ENCODE data around the gene MSMP.

Gene MSMP

DNA sequence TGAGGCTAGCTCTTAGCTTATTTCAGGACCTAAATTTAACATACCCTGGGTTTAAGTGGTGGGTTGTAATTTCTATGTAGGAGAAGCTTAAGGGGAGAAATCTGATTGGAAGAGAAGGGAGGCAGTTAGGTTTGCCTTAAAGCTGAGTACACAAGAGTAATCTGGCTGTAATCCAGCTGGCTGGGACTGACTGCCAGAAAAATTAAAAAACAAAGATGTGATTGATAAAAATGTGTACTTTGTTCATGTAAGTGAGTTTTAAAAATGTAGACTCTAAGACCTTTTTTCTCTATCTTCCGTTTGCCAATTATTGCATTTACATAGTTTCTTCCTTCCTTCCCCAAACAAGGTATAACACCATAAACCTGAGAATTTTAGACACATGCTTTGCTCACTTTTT lies 17.5 kb upstream of the MSMP start:
- no peak for DNase-seq (ENCODE audit: low read depth)

DNA sequence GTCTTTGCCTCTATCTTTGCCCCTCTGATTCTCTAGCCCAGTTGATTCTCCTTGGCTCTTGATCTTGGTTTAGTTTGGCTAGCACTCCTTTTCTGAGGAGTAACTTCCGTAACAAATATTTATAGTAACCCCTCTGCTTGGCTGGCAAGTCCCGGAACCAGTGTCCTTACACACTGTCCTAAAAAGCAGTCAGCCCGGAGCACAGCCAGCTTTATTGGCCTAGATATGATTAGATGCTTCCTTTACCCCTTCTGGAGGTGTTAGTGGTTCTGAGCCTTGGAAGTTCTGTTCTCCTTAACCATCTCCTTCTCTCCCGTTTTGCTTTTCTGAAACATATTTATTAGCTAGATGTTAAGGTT lies 17.0 kb upstream of the MSMP start:
- no peak for DNase-seq (ENCODE audit: low read depth)

DNA sequence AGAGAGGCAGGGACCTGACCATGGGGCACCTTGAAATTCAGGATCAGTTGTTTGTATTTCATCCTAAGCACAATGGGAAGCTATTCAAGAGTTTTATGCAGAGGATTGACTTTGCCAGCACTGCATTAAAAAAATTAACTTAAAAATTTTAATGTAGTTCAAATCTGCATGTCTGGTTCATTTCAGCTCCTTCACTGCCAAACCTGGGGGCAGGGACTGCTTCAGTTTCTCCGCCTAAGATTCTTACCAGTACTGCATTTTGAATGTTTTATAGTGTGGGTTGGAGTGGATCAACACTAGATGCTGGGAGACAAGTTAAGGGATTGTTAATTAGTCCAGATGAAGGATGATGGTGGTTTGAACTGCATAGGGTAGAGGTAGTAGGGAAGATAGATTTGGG lies 15.7 kb upstream of the MSMP start:
- DNase-seq (ENCODE audit: low read depth): no peak

DNA sequence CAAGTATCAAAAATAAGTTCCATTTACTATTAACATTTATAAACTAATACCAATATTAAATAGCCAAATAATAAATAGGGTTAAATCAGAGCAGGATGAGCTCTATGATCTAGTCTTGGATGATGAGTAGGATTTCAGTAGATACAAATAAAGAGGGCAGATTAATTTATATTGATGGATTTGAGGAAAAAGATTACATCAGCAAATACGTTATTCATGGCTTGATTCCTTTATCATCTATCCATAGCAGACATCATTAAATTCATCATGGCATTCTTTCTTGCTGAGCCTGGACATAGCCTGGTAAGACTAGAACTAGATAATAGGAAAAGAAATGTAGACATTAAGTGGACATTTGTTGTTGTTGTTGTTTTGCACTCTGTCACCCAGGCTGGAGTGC lies 13.4 kb upstream of the MSMP start:
- no peak for DNase-seq (ENCODE audit: low read depth)

DNA sequence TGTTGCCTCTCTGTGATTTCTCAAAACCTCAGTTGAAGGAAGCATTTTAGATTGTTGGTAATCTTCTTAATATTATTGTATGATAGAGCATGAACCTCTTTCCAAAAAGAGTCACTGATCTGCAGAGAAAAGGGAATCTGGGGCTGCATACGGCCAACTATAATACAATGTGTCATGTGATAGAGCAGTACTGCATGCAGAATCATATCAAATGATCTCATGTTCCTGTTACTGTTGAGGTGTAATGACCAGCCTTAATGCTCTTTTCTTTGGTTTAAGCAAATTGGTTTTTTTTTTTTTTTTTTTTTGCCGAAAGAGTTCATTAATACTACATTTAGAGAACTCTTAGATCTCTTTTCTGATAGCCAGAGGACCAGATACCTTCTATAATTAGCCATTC lies 12.9 kb upstream of the MSMP start:
- DNase-seq (ENCODE audit: low read depth): no peak

DNA sequence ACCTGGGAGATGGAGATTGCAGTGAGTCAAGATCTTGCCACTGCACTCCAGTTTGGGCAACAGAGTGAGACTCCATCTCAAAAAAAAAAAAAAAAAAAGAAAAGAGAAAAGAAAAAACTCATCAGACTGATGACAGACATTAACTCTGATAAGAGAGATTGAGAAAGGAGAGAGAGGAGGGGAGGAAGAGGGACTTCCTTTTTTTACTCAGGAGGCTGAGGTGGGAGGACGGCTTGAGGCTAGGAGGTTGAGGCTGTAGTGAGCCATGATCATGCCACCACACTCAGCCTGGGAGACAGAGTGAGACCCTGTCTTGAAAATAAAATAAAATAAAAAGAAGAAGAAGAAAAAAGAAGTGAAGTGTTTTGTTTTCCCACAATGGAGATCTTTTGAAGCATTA lies 9.7 kb upstream of the MSMP start:
- no peak for DNase-seq (ENCODE audit: low read depth)

DNA sequence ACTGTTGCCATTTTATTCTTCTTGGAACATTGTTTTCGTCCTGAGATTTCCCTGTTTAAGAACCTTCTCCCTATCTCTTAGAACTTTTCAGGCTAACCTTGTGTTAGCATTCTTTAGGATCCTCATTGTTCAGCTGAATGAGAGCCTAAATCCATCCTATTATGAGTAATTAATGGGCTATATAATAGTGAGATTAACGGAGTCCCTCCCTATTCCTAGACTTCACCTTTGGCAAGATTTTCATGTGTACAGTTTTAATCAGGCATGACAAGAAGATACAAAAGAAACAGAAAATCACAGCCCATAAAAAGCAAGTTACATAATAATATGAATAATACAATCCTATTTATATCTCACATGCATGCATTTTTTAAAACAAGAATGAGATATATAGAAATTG lies 9.1 kb upstream of the MSMP start:
- DNase-seq (ENCODE audit: low read depth): no peak

DNA sequence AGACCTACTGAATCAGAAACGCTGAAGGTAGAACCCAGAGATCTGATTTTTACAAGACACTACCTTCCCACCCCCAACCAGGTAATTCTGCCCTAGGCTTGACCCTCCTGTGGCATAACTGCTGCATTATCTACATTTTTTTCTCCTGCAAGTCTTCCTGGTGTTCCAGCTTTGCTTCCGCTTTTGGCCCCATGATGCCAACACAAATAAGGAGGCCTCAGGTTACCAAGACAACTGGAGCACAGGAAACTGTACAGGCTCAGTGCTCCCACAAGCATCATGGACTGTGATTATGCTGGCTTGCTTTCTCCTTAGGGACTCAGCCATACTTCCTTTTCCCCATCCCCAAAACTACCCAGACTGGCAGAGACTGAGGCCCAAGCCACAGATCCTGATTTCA lies 6.6 kb upstream of the MSMP start:
- DNase-seq (ENCODE audit: low read depth): peak; percentile 41

DNA sequence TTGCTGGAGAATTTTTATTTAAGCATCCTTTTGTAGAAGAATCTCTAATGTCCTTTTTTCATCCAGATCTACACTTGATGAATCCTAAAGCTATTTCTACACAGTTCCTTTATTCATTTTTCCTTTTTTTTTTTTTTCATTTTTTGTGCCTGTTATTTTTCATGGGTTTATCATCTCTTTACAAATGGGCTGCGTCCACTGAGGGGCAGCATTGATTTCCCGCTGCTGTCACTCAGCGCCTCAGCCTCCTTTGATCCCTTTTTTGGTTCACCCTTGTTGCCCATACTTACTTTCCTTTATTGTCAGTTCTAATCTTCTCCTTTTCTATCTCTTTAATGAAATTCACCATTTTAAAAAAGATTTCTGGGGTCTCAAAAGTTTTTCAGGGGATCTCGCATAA lies 5.7 kb upstream of the MSMP start:
- no peak for DNase-seq (ENCODE audit: low read depth)

DNA sequence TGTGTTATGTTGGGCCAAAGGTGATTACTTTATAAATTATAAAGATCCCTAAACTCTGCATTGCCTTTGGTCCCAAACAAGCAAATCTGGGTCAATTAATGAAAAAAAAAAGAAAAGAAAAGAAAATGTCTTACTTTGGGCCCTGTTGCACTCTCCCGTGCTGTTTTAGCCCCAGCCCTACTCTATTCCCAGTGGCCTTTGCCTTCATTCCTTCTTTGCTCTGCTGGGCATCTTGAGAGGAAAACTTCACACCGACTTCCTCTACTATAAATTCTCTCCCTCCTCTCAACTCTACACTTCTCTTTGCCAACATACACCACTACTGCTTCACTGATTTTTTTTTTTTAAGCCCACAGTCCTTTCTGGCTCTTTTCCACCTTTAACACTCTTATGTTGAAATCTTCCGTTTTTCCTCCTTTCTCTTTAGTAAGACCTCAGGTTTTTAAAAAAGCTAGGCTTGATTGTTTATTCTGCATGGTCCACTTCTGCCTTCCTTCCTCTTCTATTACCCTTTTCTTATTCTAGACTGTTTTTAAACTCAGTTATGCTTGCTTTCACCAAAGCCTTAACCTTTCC lies 4.5 kb upstream of the MSMP start:
- no peak for DNase-seq (ENCODE audit: low read depth)

DNA sequence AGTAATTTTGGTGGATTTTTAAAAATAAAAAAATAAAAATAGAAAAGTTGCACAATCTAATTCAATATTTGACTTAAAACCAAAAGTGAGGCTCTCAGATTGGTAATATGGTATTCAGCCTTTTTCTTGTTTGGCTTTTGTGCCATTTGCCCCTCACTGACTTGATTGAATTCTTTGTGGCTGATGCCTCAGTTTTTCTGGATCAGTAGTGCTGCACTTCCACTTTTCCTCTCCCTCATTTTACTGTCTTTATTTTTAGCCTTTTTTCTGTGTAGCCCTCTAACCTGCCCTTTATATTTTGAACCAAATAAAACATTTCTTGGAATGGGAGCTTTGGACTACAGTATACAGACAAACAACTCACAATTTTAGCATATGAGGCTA lies 3.8 kb upstream of the MSMP start:
- DNase-seq (ENCODE audit: low read depth): no peak

DNA sequence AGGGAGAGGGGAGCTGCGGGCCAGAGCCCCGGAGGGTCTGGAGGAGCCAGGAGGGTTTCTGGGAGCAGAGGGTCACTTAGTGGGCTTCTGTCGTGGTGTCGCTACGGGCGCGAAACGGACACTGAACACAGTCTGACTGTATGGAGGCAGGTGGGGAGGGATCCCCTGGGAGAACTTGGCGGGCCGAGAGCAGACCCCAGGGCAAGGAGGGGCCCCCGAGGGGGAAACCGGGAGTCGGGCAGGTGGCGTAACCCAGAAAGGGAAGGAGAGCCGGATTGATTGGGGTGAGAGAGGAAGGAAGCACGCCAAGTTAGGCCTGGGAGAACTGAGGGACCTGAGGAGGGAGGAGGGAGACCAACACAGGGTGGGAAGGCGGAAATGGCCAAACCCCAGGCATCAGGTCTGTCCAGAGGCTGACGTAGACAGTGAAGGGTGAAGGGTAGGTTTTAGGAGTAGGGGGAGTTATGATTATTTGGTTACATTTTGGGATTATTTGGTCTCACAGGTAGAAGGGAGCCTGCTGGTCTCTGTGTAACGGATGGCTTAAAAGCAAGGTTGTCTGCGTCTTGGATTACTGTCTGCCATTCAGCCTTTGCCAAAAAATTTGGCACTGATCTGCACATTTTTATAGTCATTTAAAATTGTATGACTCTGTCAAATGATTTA lies 3.3 kb upstream of the MSMP start:
- no peak for DNase-seq (ENCODE audit: low read depth)

DNA sequence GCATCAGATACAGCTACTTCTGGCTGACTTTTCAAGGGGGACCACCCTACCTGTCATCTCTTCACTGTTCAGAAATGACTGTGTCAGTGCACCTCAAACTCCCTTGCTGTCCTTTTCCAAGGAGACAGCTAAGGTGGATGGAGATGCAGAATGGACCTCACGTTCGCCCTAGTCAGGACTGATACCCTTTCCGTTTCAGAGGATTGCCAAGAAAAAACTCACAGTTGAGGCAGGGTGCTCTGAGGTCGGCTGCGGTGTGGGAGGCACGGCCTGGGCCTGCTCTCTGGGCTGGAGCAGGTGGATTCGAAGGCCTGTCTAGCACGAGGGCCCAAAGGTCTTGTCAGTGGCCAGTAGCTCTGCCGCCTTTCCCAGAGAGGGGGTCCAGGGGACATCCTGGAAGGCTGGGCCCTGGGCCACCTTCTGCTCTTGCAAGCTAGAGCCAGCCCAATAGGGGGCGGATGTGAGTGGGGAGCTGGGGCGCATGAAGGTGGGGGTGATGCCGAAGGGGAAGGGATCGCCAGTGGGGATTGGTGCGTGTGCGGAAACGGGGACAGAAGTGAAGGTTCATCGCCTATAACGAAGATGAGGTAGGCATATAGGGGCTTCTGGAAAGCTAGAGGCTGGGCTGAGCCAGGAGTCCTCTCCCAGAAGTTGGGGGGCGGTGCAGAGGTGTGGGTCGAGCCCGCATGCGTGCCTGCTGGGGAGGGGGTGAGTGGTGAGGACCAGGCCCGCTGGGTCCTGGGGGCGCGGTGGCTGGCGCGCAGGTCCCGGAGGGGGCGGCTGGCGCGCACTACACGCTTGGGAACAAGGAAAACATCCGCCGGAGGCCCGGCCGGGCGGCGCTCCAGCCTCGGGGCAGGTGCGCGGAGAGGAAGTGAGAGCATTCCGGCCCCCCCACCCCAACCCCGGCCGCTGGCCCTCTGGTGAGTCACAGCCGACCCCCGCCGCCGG lies 2.5 kb upstream of the MSMP start:
- no peak for DNase-seq (ENCODE audit: low read depth)

DNA sequence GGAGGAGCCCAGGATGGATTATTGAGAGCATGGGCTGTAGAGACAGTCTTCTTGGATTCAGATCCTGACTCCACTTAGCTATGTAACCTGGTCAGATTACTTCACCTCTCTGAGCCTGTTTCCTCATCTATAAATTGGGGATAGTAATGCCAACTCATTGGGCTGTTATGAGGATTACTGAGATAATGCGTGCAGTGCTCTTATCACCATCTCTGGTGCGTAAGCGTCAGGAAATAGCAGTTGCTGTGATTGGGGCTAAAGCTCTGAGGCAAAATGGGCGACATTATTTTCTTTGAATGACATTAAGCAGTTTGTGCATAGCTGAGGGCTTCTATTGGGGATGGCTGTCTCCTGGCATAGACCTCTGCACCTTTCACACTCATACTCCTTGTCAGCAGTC lies 995 bp upstream of the MSMP start:
- DNase-seq (ENCODE audit: low read depth): no peak

DNA sequence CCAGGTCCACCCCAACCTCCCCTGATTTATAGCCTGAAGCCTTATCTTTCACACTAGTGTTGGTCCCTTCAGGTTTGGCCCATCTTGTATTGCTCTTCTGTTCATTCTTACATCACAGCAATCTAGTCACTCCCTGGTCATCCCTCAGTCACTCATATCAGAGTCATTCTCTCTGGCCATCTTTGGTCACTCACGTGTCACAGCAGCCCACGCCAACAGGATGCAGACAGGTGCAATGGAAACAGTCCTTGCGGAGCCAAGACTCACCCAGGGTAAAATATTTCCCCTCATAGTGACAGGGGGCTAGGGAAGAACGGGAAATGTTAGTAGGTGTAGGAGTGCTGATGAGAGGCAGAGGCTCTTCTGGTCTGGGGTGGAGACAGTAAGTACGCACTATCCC lies 610 bp downstream of the MSMP start:
- DNase-seq (ENCODE audit: low read depth): no peak

DNA sequence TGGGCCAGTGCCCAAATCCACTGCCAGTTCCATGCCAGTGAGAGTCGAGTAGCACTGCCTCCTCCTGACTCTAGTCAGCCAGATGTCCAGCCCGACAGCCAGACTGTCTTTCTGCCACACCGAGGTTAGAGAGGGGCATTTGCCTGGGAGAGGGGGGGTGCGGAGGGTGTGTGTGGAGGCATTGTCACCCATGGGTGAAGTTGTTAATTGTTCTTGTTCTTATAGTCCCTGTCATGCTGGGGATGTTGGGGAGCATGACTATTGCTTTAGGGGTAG lies 3.9 kb downstream of the MSMP start:
- no peak for DNase-seq (ENCODE audit: low read depth)

DNA sequence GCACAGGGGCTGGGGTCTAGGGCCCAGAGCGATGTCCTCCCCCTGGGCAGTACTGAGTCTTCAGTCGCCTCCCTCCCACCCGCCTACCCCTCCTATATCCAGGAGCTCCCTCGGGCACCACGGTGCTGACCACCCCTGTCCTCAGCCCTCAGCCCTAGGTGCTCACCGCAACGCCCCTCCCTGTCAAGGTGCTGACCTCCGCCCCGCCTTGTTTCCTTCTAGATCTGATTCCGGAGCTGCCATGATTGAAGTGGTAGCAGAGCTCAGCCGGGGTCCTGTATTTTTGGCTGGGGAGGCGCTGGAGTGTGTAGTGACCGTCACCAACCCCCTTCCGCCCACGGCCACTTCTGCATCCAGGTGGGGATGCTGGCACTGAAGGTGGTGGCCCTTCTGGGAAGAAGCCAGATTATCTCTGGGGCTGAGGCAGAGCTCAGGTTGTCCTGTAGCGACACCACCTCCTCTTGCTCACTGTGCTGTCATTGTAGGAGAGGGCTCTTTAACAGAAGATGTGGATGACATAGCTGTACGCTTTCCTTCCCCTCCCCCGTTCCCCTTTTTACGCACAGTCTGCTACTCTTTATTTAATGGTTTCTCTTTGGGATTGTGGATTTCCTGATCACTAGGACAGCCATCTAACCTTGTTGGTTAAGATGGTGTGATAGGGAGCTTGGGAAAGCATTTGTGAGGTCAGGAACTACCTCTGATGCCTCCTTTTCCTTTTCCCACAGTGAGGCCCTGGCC lies 4.4 kb downstream of the MSMP start:
- DNase-seq (ENCODE audit: low read depth): no peak

DNA sequence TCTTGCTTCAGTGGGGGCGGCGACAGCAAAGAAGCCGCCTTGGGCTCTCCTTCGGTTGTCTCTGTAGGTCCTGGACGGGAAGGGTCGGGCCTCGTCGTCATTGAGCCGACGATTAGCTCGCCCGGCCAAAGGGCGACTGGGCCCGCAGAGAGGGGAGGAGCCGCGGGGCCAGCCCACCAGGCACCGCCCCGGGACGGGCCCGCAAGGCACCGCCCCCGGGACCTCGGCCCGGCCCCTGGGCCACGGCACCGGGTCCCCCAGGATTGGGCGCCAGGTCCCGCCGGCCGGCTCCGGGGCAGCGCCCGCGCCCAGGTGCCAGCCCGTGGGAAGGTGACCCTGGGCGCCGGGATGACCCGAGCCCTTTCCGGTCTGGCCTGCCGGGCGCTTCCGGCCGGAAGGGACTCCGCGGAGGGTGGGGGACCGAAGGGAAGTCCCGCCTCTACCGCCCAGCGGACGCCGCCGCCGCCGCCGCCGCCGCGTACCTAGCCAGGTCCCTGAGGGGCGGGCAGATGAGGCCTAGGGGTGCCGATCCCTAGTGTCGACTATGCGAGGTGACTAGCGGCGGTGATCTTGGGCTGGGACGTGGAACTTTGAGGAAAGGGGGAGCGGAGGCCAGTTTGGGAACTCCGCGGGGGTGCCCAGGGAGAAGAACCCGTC lies 5.1 kb downstream of the MSMP start, which contains the start of the genes GBA2 and RGP1:
TSS of gene GBA2 (minus strand) at position 371 of the 657 bp plus-strand sequence. CDS start 524 bp downstream, outside the sequence.
TSS of gene RGP1 (plus strand) at position 430 of the 657 bp plus-strand sequence. CDS start 469 bp downstream, outside the sequence.
- no peak for DNase-seq (ENCODE audit: low read depth)

DNA sequence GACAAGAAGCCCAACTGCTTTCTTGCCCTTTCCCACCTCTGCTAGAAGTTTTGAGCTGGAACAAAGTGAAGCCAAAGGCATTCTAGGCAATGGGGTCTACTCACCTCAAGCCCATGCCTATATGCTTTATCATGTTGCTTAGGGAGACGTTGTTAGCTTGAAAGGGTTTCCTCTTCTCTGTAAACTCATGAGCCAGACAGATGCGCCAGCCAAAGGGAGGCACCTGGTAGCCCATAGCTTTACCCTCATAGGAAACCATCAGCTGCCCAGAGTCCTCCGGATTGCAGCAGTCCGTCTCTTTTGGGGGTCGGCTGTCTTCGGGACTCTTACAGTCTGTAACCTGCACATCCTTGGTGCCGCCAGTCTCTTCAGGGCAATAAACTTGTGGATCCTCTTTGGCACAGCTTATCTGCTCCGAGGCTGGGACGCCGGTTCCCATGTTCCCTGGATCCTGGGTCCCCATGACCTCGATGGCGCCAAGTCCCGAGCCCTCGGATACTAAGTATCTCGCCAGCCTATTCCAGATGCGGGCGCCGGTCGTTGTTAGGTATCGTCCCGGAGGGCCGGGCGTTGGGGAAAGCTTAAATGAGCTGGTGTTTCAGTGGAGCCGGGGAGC lies 5.7 kb downstream of the MSMP start:
- no peak for DNase-seq (ENCODE audit: low read depth)

DNA sequence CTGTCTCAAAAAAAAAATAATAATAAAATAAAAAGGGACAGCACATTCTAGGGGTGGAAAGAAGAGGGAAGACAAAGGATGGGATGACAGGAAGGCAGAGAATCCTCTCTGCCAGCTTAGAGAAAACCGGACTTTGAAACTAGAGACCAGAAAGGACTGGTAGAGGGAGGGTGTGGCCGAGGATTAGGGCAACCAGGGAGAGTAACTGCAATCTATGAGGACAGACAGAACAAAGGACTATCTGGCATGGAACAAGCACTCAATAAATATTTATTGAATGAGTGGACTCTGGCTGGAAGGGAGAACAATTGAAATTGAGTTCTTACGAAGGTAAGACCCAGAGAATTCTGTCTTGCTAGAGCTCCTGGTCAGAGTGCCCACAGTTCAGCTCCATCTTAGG lies 7.5 kb downstream of the MSMP start:
- DNase-seq (ENCODE audit: low read depth): no peak

DNA sequence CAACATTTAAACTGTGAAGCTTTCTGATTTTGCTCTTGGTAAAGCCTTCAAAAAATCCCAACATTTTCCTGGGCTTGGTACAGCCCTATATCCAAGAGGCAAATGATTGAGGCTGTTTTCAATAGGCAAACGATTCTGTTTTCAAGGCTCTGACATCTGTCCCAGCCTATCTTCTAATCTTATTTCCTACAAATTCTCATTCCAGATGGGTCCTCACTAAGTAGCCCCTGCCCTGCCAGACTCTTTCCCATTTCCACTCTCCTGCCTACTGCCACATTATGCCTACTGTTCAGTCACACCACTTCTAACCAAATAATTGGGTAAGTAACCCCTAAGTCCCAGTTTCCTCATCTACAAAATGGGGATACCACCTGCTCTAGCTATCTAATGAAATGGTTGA lies 8.5 kb downstream of the MSMP start:
- no peak for DNase-seq (ENCODE audit: low read depth)
